ENCODE data around the gene ZDHHC3. TPM values are rescaled to one million over a fixed set of nuclear protein-coding genes. Genes with fewer than 3 reads are reported as not detected.

The ZDHHC3 gene
- total and polyA plus RNA-seq, 7 donors = 43.2 to 82.8 (median 62.9) TPM

GRCh38 chr3:44982817-44983216, 6.8 kb upstream of the ZDHHC3 start:
- no peak overlapping the region for H3K4me3 ChIP-seq
- 91 to 93% methylated on average over 3 of the region's 3 CpGs for WGBS, 2 donors

GRCh38 chr3:44981751-44982150, 5.8 kb upstream of the ZDHHC3 start:
- H3K4me1 ChIP-seq = peaks cover 0 to 41% (median 16%) of the 10 kb centered on the region in 4 donors
- H3K36me3 ChIP-seq = peaks cover 0 to 3% (median 0%) of the 10 kb centered on the region in 4 donors
- no peaks in the 10 kb centered on the region for H3K27me3 ChIP-seq
- intact Hi-C loops (cut with DNase I) = no loop called here
- WGBS, 2 donors = 76 to 95% methylated on average over 4 of the region's 4 CpGs
- DNase-seq = no peak
- H3K4me3 ChIP-seq = no peak overlapping the region
- TF ChIP-seq EP300 (IDR thresholded peaks at IDR 0.05) (no peak), POLR2A (IDR thresholded peaks at IDR 0.05) (no peak), POLR2AphosphoS5 (IDR thresholded peaks at IDR 0.05) (no peak)
- TF ChIP-seq, protein P1, sequence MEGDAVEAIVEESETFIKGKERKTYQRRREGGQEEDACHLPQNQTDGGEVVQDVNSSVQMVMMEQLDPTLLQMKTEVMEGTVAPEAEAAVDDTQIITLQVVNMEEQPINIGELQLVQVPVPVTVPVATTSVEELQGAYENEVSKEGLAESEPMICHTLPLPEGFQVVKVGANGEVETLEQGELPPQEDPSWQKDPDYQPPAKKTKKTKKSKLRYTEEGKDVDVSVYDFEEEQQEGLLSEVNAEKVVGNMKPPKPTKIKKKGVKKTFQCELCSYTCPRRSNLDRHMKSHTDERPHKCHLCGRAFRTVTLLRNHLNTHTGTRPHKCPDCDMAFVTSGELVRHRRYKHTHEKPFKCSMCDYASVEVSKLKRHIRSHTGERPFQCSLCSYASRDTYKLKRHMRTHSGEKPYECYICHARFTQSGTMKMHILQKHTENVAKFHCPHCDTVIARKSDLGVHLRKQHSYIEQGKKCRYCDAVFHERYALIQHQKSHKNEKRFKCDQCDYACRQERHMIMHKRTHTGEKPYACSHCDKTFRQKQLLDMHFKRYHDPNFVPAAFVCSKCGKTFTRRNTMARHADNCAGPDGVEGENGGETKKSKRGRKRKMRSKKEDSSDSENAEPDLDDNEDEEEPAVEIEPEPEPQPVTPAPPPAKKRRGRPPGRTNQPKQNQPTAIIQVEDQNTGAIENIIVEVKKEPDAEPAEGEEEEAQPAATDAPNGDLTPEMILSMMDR (IDR thresholded peaks at IDR 0.05) = no peak
- no peaks in the 10 kb centered on the region for H3K9me3 ChIP-seq
- H3K27ac ChIP-seq = no peak overlapping the region

More at GRCh38 chr3:44982817-44983216, 6.8 kb upstream of the ZDHHC3 start:
- Histone ChIP-seq H3K9me3 (no peaks in the 10 kb centered on the region), H3K36me3 (peaks cover 0 to 3% (median 0%) of the 10 kb centered on the region in 4 donors), H3K27me3 (no peaks in the 10 kb centered on the region), H3K4me1 (peaks cover 0 to 31% (median 6%) of the 10 kb centered on the region in 4 donors), H3K27ac (no peak overlapping the region)
- no peak for TF ChIP-seq POLR2A (IDR thresholded peaks at IDR 0.05)
- TF ChIP-seq EP300 (IDR thresholded peaks at IDR 0.05) = no peak
- no peak for TF ChIP-seq POLR2AphosphoS5 (IDR thresholded peaks at IDR 0.05)
- TF ChIP-seq, protein P1 (IDR thresholded peaks at IDR 0.05) = no peak
- intact Hi-C loops (cut with DNase I) = no loop called here
- DNase-seq = no peak

DNA sequence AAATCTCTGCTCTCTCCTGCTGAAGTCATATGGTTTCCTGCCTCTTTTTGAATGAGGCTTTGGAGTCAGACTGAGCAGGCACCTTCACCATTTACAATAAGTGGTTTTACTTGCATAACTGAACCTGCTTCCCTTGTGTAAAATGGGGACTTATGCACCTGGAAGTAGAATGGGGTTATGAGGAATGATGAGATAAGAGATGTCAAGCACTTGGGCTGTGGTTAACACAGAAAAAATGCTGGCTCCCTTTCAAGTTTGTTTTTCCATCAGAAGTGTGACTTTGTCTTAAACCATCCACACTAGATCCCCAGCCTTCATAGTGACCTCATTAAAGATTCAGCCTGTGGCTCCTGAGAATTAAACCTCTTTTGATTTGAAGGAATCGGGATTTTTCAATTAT, 5.2 kb upstream of the ZDHHC3 start:
- 94% methylated on average over 1 of the region's 1 CpG for WGBS, 2 donors
- Histone ChIP-seq H3K36me3 (peaks cover 0 to 3% (median 0%) of the 10 kb centered on the region in 4 donors), H3K9me3 (no peaks in the 10 kb centered on the region), H3K27ac (no peak overlapping the region), H3K27me3 (no peaks in the 10 kb centered on the region), H3K4me1 (peaks cover 0 to 44% (median 18%) of the 10 kb centered on the region in 4 donors), H3K4me3 (no peak overlapping the region)
- DNase-seq = no peak
- intact Hi-C loops (cut with DNase I) = no loop called here
- TF ChIP-seq, protein P1 (IDR thresholded peaks at IDR 0.05) = no peak
- no peak for TF ChIP-seq POLR2A (IDR thresholded peaks at IDR 0.05)
- no peak for TF ChIP-seq EP300 (IDR thresholded peaks at IDR 0.05)
- TF ChIP-seq POLR2AphosphoS5 (IDR thresholded peaks at IDR 0.05) = no peak

- intact Hi-C loops (cut with DNase I) = no loop called here
- DNase-seq = no peak
- TF ChIP-seq EP300 (IDR thresholded peaks at IDR 0.05) (no peak), POLR2AphosphoS5 (IDR thresholded peaks at IDR 0.05) (no peak)
- no peaks in the 10 kb centered on the region for H3K9me3 ChIP-seq
- 15 to 73% methylated on average over 4 of the region's 4 CpGs for WGBS, 2 donors
- H3K36me3 ChIP-seq = no peaks in the 10 kb centered on the region
- H3K27ac ChIP-seq = no peak overlapping the region
- H3K27me3 ChIP-seq = no peaks in the 10 kb centered on the region
- peak overlapping the region in 1 of 4 donors; percentile 97 for H3K4me3 ChIP-seq
- peaks cover 0 to 46% (median 30%) of the 10 kb centered on the region in 4 donors for H3K4me1 ChIP-seq
Observed at GRCh38 chr3:44974416-44974815, 1.6 kb downstream of the ZDHHC3 start.

DNA sequence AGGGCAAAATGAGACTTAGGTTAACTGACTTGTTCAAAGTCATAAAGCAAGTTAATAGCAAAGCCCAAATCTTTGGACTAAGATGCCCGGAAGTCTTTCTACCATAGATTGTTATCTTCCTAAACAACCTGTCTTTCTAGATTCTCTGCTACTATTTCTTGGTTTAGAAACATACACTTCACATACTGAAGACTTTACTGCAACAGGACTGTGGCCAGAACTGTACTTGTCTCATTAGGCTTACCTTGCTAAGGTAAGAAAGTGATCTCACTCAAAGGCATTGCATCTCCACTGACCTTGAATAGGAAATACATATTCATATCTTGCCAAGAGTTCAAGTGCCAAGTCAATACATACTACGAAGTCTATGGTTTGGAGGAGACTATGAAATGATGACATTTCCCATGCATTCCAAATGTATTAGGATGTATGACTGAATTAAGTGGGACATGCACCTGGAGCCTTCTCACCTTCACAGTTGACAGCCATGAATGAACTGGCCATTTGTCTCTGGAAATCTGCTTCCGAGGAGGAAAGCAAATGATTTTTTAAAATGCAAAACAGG, 5.0 kb downstream of the ZDHHC3 start:
- intact Hi-C loops (cut with DNase I) = no loop called here
- no peak for DNase-seq
- peaks cover 0 to 16% (median 12%) of the 10 kb centered on the region in 4 donors for H3K4me1 ChIP-seq
- TF ChIP-seq POLR2AphosphoS5 (IDR thresholded peaks at IDR 0.05) (no peak), POLR2A (IDR thresholded peaks at IDR 0.05) (no peak), EP300 (IDR thresholded peaks at IDR 0.05) (no peak)
- TF ChIP-seq, protein P1 (IDR thresholded peaks at IDR 0.05) = no peak
- no peak overlapping the region for H3K27ac ChIP-seq
- H3K9me3 ChIP-seq = no peaks in the 10 kb centered on the region
- peaks cover 0 to 2% (median 0%) of the 10 kb centered on the region in 4 donors for H3K36me3 ChIP-seq
- H3K27me3 ChIP-seq = no peaks in the 10 kb centered on the region
- WGBS, 2 donors = 28 to 72% methylated on average over 3 of the region's 3 CpGs
- H3K4me3 ChIP-seq = no peak overlapping the region
